Spleen (tissue), 11 donors: Measurements from ENCODE around the gene ZNF618. TPM values are rescaled to one million over a fixed set of nuclear protein-coding genes. Genes with fewer than 3 reads are reported as not detected.

Experiments used
- DNase-seq: peaks from one replicate; pipeline ENCODE4 v3.0.0-alpha.2; 2020
- H3K27ac ChIP-seq, 8 donors: fragments of 200-600 bp; sonication (generic) in 7 of 8; 1 replicate in 4 of 8; 2 replicates in 4 of 8; pipeline versions ENCODE4 v1.5.0 to v1.8.0; 2016 to 2021; ENCODE audit warnings: inconsistent platforms in 4 of 8, mild to moderate bottlenecking in 4 of 8, moderate library complexity in 1 of 8
- H3K27me3 ChIP-seq, 7 donors: fragments of 200-600 bp; sonication (generic) in 6 of 7; replicated peaks in 1 of 7; 1 replicate in 4 of 7; 2 replicates in 3 of 7; pipeline versions ENCODE4 v1.5.0 to v1.8.0; 2016 to 2021; ENCODE audit warnings: inconsistent platforms in 3 of 7, mild to moderate bottlenecking in 1 of 7
- H3K36me3 ChIP-seq, 6 donors: fragments of 200-600 bp; sonication (generic) in 5 of 6; 1 replicate in 4 of 6; 2 replicates in 2 of 6; pipeline versions ENCODE4 v1.5.0 to v1.8.0; 2016 to 2021; ENCODE audit warnings: inconsistent platforms in 2 of 6
- H3K4me1 ChIP-seq, 6 donors: fragments of 200-600 bp; sonication (generic) in 5 of 6; 1 replicate in 3 of 6; 2 replicates in 3 of 6; pipeline versions ENCODE4 v1.5.0 to v1.8.0; 2016 to 2021; ENCODE audit warnings: inconsistent platforms in 3 of 6
- H3K4me3 ChIP-seq, 8 donors: fragments of 200-600 bp; sonication (generic) in 7 of 8; 1 replicate in 4 of 8; 2 replicates in 4 of 8; pipeline versions ENCODE4 v1.5.0 to v1.8.0; 2016 to 2021; ENCODE audit warnings: inconsistent platforms in 4 of 8, mild to moderate bottlenecking in 4 of 8, moderate library complexity in 2 of 8
- H3K9me3 ChIP-seq, 8 donors: fragments of 200-600 bp; sonication (generic) in 7 of 8; 1 replicate in 4 of 8; 2 replicates in 4 of 8; pipeline versions ENCODE4 v1.5.0 to v1.8.0; 2016 to 2021; ENCODE audit warnings: inconsistent platforms in 4 of 8
- POLR2A ChIP-seq, 3 donors: fragments of 450-650 bp; IDR thresholded peaks; one replicate each; pipeline ENCODE4 v1.5.1; 2017; ENCODE audit warnings: antibody characterized with exemption in 3 of 3, mild to moderate bottlenecking in 1 of 3
- POLR2AphosphoS5 ChIP-seq, 3 donors: sonication (generic); formaldehyde crosslinking; IDR thresholded peaks; one replicate each; pipeline ENCODE4 v1.5.1; 2017; ENCODE audit warnings: antibody characterized with exemption in 3 of 3
- WGBS, 5 donors: extraction: QIAGEN DNeasy Blood & Tissue Kit in 3 of 5; methylation state at CpG; one replicate each; pipeline versions ENCODE4 v1.1.5 to v1.1.7; 2013 to 2018; 5-methylcytosine and 5-hydroxymethylcytosine counted together
- intact Hi-C: fragments of 100-400 bp; cut with DNase I; formaldehyde crosslinking; loops from one replicate; pipeline ENCODE4 v1.15.0; 2023; ENCODE audit warnings: low total_unique reads
- polyA plus RNA-seq, 3 donors: library from polyadenylated mRNA; stranded (reverse); fragments of 200-250 nt; gene quantifications; one replicate each; pipeline ENCODE4 v1.2.1, GENCODE V29; 2013
- total RNA-seq, 7 donors: library from RNA; depleted of rRNA in 3 of 7; stranded (reverse); fragments of >200 nt in 3 of 7; fragmentation: NEBNext Ultra II Directional in 4 of 7; extraction: Animal tissue kit (Norgen Biotek cat#: 25700) in 4 of 7; gene quantifications; one replicate each; pipeline versions ENCODE4 v1.1.0 to v1.2.1, GENCODE V29; 2016 to 2021
- TF ChIP-seq, protein P1 (sequence below), 11 experiments: fragments of 200-600 bp in 7 of 11; fragments of 450-650 bp in 4 of 11; sonication (generic) in 4 of 11; IDR thresholded peaks in 8 of 11; conservative IDR thresholded peaks in 3 of 11; 1 replicate in 7 of 11; 2 replicates in 4 of 11; pipeline versions ENCODE4 v1.4.0 to v1.8.0; 2016 to 2021; ENCODE audit warnings: antibody characterized with exemption in 11 of 11, inconsistent platforms in 4 of 11, mild to moderate bottlenecking in 1 of 11
- donor health status: healthy with polysubstance abuse.
- donor health status: DM: no; HTN: no; CAD: no; lungs with moderate emphysema.
- donor health status: DM: no; HTN: no; CAD: no.
- donor health status: Bipolar disorder and iron deficiency.
- donor health status: healthy.
- donor health status: DM: no; HTN: no; CAD: no.
- donor health status: DM: yes; HTN: yes; CAD: no.

The ZNF618 gene
- total and polyA plus RNA-seq, 10 donors, result 0.58 to 14.8 (median 8.4) TPM

DNA sequence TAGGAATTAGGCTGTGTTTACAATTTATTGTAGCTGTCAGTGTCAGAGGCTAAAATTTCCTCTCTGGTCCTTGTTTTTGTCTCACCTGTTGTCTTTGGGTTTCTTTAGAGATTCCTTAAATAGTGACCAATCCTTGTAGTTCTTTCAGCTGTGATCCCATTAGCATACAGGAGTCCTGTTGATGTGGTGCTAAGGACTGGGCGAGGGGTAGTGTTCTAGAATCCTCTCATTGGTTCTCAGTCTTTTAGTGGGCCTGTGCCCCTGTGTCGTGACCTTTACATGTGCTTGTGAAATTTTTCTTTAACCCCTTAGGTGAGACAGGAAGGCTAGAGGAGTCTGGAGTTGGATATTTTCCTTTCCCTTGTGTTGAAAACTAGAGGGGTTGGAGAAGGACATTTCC is 51.2 kb downstream of the ZNF618 start:
- Histone ChIP-seq H3K27me3 (no peaks in the 10 kb centered on the region), H3K4me3 (no peak overlapping the region), H3K9me3 (peaks cover 3 to 54% (median 36%) of the 10 kb centered on the region in 8 donors), H3K36me3 (no peaks in the 10 kb centered on the region), H3K27ac (peak overlapping the region in 3 of 8 donors; percentile 39 to 47 (median 42)), H3K4me1 (no peaks in the 10 kb centered on the region)
- WGBS, 5 donors, result 48 to 85% (median 60%) methylated on average over 2 of the region's 2 CpGs
- DNase-seq, result no peak
- TF ChIP-seq POLR2AphosphoS5 (IDR thresholded peaks at IDR 0.05), result no peak
- no peak for TF ChIP-seq POLR2A (IDR thresholded peaks at IDR 0.05)
- TF ChIP-seq, protein P1, sequence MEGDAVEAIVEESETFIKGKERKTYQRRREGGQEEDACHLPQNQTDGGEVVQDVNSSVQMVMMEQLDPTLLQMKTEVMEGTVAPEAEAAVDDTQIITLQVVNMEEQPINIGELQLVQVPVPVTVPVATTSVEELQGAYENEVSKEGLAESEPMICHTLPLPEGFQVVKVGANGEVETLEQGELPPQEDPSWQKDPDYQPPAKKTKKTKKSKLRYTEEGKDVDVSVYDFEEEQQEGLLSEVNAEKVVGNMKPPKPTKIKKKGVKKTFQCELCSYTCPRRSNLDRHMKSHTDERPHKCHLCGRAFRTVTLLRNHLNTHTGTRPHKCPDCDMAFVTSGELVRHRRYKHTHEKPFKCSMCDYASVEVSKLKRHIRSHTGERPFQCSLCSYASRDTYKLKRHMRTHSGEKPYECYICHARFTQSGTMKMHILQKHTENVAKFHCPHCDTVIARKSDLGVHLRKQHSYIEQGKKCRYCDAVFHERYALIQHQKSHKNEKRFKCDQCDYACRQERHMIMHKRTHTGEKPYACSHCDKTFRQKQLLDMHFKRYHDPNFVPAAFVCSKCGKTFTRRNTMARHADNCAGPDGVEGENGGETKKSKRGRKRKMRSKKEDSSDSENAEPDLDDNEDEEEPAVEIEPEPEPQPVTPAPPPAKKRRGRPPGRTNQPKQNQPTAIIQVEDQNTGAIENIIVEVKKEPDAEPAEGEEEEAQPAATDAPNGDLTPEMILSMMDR (IDR thresholded peaks at IDR 0.05 in 8 of 11, conservative IDR thresholded peaks at IDR 0.05 in 3 of 11), result no peak
- intact Hi-C loops, result no loop called here

DNA sequence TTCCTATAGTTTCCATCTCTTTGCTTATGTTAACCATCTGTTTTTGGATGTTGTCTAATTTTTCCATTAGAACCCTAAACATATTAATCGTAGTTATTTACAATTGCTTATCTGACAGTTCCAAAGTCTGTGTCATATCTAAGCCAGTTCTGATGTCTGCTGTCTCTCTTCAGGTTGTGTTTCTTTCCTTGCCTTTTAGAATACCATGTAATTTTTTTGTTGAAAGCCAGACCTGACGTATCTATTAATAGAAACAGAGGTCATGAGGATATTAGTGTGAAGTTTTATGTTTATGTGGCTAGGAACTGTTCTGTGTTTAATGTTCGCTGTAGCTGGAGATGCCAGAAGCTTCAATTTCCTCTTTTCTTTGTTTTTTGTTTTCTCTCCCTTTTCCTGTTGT is 52.2 kb downstream of the ZNF618 start:
- H3K9me3 ChIP-seq, result peaks cover 1 to 44% (median 30%) of the 10 kb centered on the region in 8 donors
- WGBS, 5 donors, result 58 to 87% (median 72%) methylated on average over 3 of the region's 3 CpGs
- no peaks in the 10 kb centered on the region for H3K27me3 ChIP-seq
- TF ChIP-seq POLR2AphosphoS5 (IDR thresholded peaks at IDR 0.05) (no peak), POLR2A (IDR thresholded peaks at IDR 0.05) (no peak)
- TF ChIP-seq, protein P1 (IDR thresholded peaks at IDR 0.05 in 8 of 11, conservative IDR thresholded peaks at IDR 0.05 in 3 of 11), result no peak
- H3K36me3 ChIP-seq, result no peaks in the 10 kb centered on the region
- intact Hi-C loops, result no loop called here
- H3K27ac ChIP-seq, result peak overlapping the region in 3 of 8 donors; percentile 39 to 47 (median 42)
- no peaks in the 10 kb centered on the region for H3K4me1 ChIP-seq
- DNase-seq, result no peak
- no peak overlapping the region for H3K4me3 ChIP-seq

DNA sequence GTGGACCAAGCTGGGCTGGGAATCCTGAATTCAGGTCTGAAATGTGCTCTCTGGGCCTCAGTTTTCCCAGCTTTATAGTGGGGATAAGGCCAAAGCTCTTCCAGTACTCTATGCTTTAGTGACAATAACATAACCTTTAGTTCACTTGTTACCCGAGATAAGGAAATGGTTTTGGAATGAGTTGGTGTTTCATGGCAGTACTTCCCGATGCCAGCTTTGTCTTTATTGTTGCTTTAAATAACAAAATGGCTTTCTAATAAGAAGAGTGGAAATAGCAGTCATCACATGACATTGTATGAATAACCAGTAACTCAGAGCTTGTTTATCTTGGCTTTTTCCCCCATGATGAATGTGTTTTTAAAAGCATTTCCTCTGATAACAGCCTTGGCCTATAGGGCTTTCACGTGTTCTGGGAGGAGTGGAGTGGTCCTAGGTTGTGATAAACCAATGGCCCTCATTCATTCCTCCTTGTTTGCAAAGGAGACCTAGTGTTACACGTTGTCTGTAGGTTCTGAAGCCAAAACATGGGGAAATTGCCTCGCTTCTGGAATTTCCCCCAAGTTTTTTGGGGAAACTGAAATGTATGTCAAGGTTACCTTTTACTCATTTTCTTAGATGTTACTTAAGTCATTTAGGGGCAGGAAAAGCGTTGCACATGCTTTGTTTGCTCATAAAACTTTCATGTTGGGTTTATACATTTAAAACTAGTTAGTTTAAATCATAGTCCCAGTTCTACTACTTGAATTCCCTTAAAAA is 53.7 kb downstream of the ZNF618 start:
- H3K36me3 ChIP-seq, result no peaks in the 10 kb centered on the region
- 63 to 76% (median 73%) methylated on average over 6 of the region's 6 CpGs for WGBS, 5 donors
- peaks cover 0 to 37% (median 22%) of the 10 kb centered on the region in 8 donors for H3K9me3 ChIP-seq
- no peaks in the 10 kb centered on the region for H3K27me3 ChIP-seq
- DNase-seq, result no peak
- H3K4me1 ChIP-seq, result no peaks in the 10 kb centered on the region
- H3K4me3 ChIP-seq, result no peak overlapping the region
- intact Hi-C loops, result no loop called here
- no peak overlapping the region for H3K27ac ChIP-seq
- TF ChIP-seq POLR2A (IDR thresholded peaks at IDR 0.05), result no peak
- TF ChIP-seq, protein P1 (IDR thresholded peaks at IDR 0.05 in 8 of 11, conservative IDR thresholded peaks at IDR 0.05 in 3 of 11), result no peak

DNA sequence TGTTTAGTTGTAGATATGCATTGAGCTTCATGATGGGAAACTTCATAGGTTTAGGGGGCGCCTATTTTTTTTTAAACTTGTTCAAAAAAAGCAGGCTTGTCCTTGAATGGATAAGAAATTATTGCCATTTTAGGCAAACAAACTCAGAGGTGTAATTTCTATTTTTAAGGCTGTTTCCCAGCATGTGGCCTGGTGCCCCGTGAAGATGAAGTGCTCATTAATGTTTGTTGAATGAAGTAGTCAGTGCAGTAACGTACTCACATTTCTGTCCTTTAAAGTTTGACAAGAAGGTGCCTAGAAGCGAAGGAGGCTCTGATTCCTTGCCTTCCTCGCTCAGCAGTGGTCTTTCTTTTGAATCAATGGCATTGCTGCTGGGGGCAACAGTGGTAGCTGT is 54.3 kb downstream of the ZNF618 start:
- TF ChIP-seq POLR2A (IDR thresholded peaks at IDR 0.05) (no peak), POLR2AphosphoS5 (IDR thresholded peaks at IDR 0.05) (no peak)
- TF ChIP-seq, protein P1 (IDR thresholded peaks at IDR 0.05 in 8 of 11, conservative IDR thresholded peaks at IDR 0.05 in 3 of 11), result no peak
- Histone ChIP-seq H3K4me3 (no peak overlapping the region), H3K9me3 (peaks cover 0 to 33% (median 19%) of the 10 kb centered on the region in 8 donors), H3K27me3 (no peaks in the 10 kb centered on the region), H3K4me1 (no peaks in the 10 kb centered on the region), H3K36me3 (no peaks in the 10 kb centered on the region), H3K27ac (no peak overlapping the region)
- 72 to 92% (median 88%) methylated on average over 5 of the region's 5 CpGs for WGBS, 5 donors
- intact Hi-C loops, result no loop called here
- DNase-seq, result no peak
